AG10803 (cell line): ENCODE results near the gene TMEM54.

Experiments used
- DNase-seq: peaks from one replicate; pipeline ENCODE4 v3.0.0; 2010; ENCODE audit warnings: low read depth
- H3K4me3 ChIP-seq: 2 replicates; pipeline ENCODE4 v1.5.1; 2011; ENCODE audit warnings: mild to moderate bottlenecking, low read length, control low read depth
- CTCF ChIP-seq: conservative IDR thresholded peaks from 2 replicates; pipeline ENCODE4 v1.5.1; 2011; ENCODE audit warnings: mild to moderate bottlenecking, low read length, control low read depth, inconsistent platforms

Gene TMEM54

GRCh38 chr1:32890516-32891240 is 10.5 kb downstream of the TMEM54 start:
- TF ChIP-seq CTCF: no peak
- DNase-seq: no peak
- no peak overlapping the region for H3K4me3 ChIP-seq

GRCh38 chr1:32889731-32890278 is 11.4 kb downstream of the TMEM54 start:
- H3K4me3 ChIP-seq: no peak overlapping the region
- DNase-seq: no peak
- no peak for TF ChIP-seq CTCF

GRCh38 chr1:32888677-32889420 is 12.3 kb downstream of the TMEM54 start:
- no peak overlapping the region for H3K4me3 ChIP-seq
- no peak for TF ChIP-seq CTCF

GRCh38 chr1:32888134-32888533 is 13.1 kb downstream of the TMEM54 start:
- TF ChIP-seq CTCF: no peak

More at GRCh38 chr1:32888677-32889420, 12.3 kb downstream of the TMEM54 start:
- no peak for DNase-seq

DNA sequence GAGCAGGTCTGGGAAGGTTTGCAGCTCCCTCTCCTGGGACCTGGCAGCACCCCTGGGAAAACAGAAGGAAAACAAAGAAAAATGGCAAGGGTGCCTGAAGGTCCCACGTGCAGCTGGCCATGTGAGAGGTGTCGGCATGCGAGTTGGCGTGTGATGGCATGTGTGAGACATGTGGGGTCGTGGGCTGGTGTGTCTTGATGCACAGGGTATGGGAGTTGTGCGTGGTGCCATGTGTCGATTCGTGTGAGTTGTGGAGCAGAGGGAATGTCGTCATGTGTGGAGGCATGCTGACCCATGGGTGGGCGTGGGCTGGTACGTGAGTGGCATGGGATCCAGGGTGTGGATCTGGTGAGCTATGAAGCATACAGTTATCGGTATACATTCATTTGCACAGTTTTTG is 13.6 kb downstream of the TMEM54 start:
- DNase-seq: no peak
- no peak for TF ChIP-seq CTCF
- no peak overlapping the region for H3K4me3 ChIP-seq

More at GRCh38 chr1:32888134-32888533, 13.1 kb downstream of the TMEM54 start:
- no peak for DNase-seq
- no peak overlapping the region for H3K4me3 ChIP-seq

GRCh38 chr1:32886828-32887414 is 14.3 kb downstream of the TMEM54 start:
- no peak for TF ChIP-seq CTCF
- no peak for DNase-seq
- no peak overlapping the region for H3K4me3 ChIP-seq
